ENCODE results near the gene LY6G5B.
A peak's percentile ranks its signal among the peaks of the same experiment; 100 is the strongest.

Gene LY6G5B

GRCh38 chr6:31665501-31666336 lies 4.1 kb upstream of the LY6G5B start, which contains the start of gene CSNK2B:
TSS of gene CSNK2B (plus strand) at chr6:31666080. CDS start at chr6:31666832, 752 bp downstream.
- H3K27me3 ChIP-seq (ENCODE audit: control insufficient read depth, insufficient read depth, low read length), result no peaks in the 10 kb centered on the region
- peak within 1 kb of the TSS; percentile 96 for H3K9ac ChIP-seq (ENCODE audit: low read depth, low read length)
- H3K4me3 ChIP-seq (ENCODE audit: low read depth, low read length), result peak within 1 kb of the TSS; percentile 98
- H3K27ac ChIP-seq (ENCODE audit: low read depth, low read length), result peak within 1 kb of the TSS; percentile 99
- H3K36me3 ChIP-seq (ENCODE audit: control insufficient read depth, insufficient read depth, low read length), result peaks cover 61% of the 10 kb centered on the region
- H3K9me3 ChIP-seq (ENCODE audit: control insufficient read depth, insufficient read depth, low read length), result no peaks in the 10 kb centered on the region
- H3K4me1 ChIP-seq (ENCODE audit: control insufficient read depth, insufficient read depth, low read length), result peaks cover 12% of the 10 kb centered on the region

DNA sequence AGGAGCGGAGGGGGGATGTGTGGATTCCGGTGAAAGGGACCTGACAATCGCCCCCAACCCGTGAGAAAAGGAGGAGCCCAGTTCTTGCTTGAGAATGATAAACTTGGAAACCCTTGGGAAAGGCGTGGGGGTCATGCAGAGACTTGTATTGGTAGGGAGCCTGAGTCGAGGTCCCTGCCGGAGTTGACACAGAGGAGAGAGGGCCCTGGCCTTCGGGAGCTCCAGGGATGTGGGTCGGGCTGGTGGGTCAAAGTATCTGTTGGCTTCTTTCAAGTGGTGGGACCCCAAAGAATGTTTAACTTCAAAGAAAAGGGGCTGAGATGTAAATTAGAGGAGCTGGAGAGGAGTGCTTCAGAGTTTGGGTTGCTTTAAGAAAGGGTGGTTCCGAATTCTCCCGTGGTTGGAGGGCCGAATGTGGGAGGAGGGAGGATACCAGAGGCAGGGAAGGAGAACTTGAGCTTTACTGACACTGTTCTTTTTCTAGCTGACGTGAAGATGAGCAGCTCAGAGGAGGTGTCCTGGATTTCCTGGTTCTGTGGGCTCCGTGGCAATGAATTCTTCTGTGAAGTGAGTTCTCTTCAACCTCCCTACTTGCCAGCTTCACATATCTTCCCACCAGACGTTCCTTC lies 3.3 kb upstream of the LY6G5B start:
- Histone ChIP-seq H3K9me3 (ENCODE audit: control insufficient read depth, insufficient read depth, low read length) (no peaks in the 10 kb centered on the region), H3K36me3 (ENCODE audit: control insufficient read depth, insufficient read depth, low read length) (peaks cover 68% of the 10 kb centered on the region), H3K4me1 (ENCODE audit: control insufficient read depth, insufficient read depth, low read length) (peaks cover 12% of the 10 kb centered on the region), H3K27ac (ENCODE audit: low read depth, low read length) (peak overlapping the region; percentile 84), H3K9ac (ENCODE audit: low read depth, low read length) (peak overlapping the region; percentile 61; the same call in 1 of the 2 replicates), H3K4me3 (ENCODE audit: low read depth, low read length) (peak overlapping the region; percentile 98), H3K27me3 (ENCODE audit: control insufficient read depth, insufficient read depth, low read length) (no peaks in the 10 kb centered on the region)

- Histone ChIP-seq H3K9ac (ENCODE audit: low read depth, low read length) (no peak overlapping the region), H3K27ac (ENCODE audit: low read depth, low read length) (no peak overlapping the region), H3K4me1 (ENCODE audit: control insufficient read depth, insufficient read depth, low read length) (0 out of 2 replicates have a peak, but pooled peaks cover 3% of the 10 kb centered on the region), H3K27me3 (ENCODE audit: control insufficient read depth, insufficient read depth, low read length) (peaks cover 7% of the 10 kb centered on the region), H3K9me3 (ENCODE audit: control insufficient read depth, insufficient read depth, low read length) (no peaks in the 10 kb centered on the region), H3K36me3 (ENCODE audit: control insufficient read depth, insufficient read depth, low read length) (peaks cover 18% of the 10 kb centered on the region), H3K4me3 (ENCODE audit: low read depth, low read length) (no peak overlapping the region)
Measured at GRCh38 chr6:31676322-31676903, 6.6 kb downstream of the LY6G5B start.

DNA sequence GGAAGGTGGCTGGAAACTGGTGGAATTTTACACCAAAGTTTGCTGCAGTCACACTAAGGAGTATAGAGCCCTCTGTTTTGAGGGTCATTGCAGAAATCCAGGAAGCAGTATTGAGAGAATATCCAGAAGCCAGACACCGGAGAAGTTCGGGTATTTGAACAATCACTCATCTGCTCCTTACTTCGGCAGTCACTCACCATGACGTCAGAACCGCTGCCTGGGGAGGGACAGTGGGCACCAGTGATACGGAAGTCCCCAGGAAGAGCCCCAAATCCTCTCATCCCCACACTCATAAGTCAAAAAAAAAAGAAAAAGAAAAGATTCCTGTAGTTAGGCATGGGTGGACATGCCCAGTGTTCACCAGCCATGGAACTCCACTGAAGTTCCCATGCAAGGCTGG lies 7.1 kb downstream of the LY6G5B start:
- Histone ChIP-seq H3K27me3 (ENCODE audit: control insufficient read depth, insufficient read depth, low read length) (peaks cover 11% of the 10 kb centered on the region), H3K4me1 (ENCODE audit: control insufficient read depth, insufficient read depth, low read length) (0 out of 2 replicates have a peak, but pooled peaks cover 3% of the 10 kb centered on the region), H3K27ac (ENCODE audit: low read depth, low read length) (no peak overlapping the region), H3K4me3 (ENCODE audit: low read depth, low read length) (no peak overlapping the region), H3K9ac (ENCODE audit: low read depth, low read length) (no peak overlapping the region), H3K9me3 (ENCODE audit: control insufficient read depth, insufficient read depth, low read length) (no peaks in the 10 kb centered on the region), H3K36me3 (ENCODE audit: control insufficient read depth, insufficient read depth, low read length) (peaks cover 13% of the 10 kb centered on the region)

DNA sequence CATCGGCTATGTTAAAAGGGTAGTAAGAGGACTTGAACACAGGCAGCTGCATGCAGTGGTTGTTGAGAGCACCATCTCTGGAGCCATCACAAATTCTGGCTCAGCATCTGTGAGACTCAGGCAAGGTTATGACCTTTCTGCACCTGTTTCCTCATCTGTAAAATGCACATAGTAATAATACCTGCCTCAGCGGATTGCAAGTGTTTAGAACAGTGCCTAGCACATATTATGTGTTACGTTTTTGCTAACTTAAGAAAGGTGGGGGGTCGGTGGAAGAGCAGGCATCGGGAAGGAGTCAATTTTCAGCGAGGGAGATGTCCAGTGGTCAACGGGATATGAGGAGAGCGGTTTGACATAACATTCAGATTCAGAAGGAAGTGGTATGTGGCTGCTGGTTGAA lies 8.2 kb downstream of the LY6G5B start:
- H3K27ac ChIP-seq (ENCODE audit: low read depth, low read length), result no peak overlapping the region
- no peaks in the 10 kb centered on the region for H3K9me3 ChIP-seq (ENCODE audit: control insufficient read depth, insufficient read depth, low read length)
- peaks cover 4% of the 10 kb centered on the region; the same call in 1 of the 2 replicates for H3K36me3 ChIP-seq (ENCODE audit: control insufficient read depth, insufficient read depth, low read length)
- 0 out of 2 replicates have a peak overlapping the region, but pooled peaks have one; percentile 23 for H3K9ac ChIP-seq (ENCODE audit: low read depth, low read length)
- peaks cover 17% of the 10 kb centered on the region for H3K27me3 ChIP-seq (ENCODE audit: control insufficient read depth, insufficient read depth, low read length)
- no peak overlapping the region for H3K4me3 ChIP-seq (ENCODE audit: low read depth, low read length)
- H3K4me1 ChIP-seq (ENCODE audit: control insufficient read depth, insufficient read depth, low read length), result 0 out of 2 replicates have a peak, but pooled peaks cover 3% of the 10 kb centered on the region

DNA sequence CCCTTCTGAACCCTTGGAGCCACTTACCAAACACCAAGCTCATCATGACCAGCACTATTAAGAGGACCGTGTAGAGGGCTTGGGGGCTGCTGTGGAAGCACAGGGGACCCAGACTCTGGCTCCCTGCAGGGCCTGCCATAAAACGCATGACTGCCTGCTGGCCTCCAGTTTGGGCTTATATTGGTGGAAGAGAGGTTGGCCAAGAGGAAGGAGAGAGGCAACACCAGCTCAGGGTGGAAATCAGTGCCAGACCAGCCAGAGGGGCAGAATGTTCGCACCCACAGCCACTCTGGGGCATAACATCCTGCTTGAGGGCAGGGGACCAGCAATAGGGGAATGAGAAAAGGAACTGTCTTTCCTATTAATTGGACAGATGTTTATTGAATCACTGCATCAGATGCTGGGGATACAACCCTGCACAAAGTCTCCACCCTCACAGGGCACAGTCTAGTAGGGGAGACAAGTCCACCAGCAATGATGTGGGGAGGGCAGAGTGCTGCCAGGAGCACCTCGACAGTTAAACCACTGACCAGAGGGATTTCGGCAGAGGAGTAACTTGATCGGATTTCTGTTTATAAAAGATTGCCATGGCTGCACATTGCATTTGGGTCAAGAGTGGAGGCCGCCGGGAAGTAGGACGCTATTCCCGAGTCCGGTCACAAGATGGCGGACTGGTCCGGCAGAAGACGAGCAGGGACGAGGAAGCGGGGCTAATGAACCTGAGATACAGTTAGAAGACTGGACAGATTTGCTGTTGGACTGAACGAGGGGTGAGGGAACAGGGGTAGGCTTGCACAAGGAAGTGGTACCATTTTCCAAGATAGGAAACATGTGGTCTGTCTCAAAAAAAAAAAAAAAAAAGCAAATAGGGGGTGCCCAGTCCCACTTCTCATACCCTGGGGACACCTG lies 10.7 kb downstream of the LY6G5B start, which contains the start of gene LY6G5C:
Gene LY6G5C (minus strand): TSS at position 842 of the 909 bp plus-strand sequence. CDS start 694 bp downstream, at position 148.
- Histone ChIP-seq H3K4me3 (ENCODE audit: low read depth, low read length) (peak within 1 kb of the TSS; percentile 51), H3K27me3 (ENCODE audit: control insufficient read depth, insufficient read depth, low read length) (peaks cover 17% of the 10 kb centered on the region), H3K9ac (ENCODE audit: low read depth, low read length) (no peak within 1 kb of the TSS), H3K27ac (ENCODE audit: low read depth, low read length) (no peak within 1 kb of the TSS), H3K9me3 (ENCODE audit: control insufficient read depth, insufficient read depth, low read length) (no peaks in the 10 kb centered on the region), H3K4me1 (ENCODE audit: control insufficient read depth, insufficient read depth, low read length) (peaks cover 6% of the 10 kb centered on the region; the same call in 1 of the 2 replicates), H3K36me3 (ENCODE audit: control insufficient read depth, insufficient read depth, low read length) (no peaks in the 10 kb centered on the region; the same call in 1 of the 2 replicates)

GRCh38 chr6:31681135-31681671 lies 11.4 kb downstream of the LY6G5B start:
- H3K27me3 ChIP-seq (ENCODE audit: control insufficient read depth, insufficient read depth, low read length), result peaks cover 17% of the 10 kb centered on the region
- no peak overlapping the region for H3K9ac ChIP-seq (ENCODE audit: low read depth, low read length)
- peak overlapping the region; percentile 51 for H3K4me3 ChIP-seq (ENCODE audit: low read depth, low read length)
- no peak overlapping the region for H3K27ac ChIP-seq (ENCODE audit: low read depth, low read length)
- no peaks in the 10 kb centered on the region for H3K9me3 ChIP-seq (ENCODE audit: control insufficient read depth, insufficient read depth, low read length)
- H3K36me3 ChIP-seq (ENCODE audit: control insufficient read depth, insufficient read depth, low read length), result peaks cover 5% of the 10 kb centered on the region; the same call in 1 of the 2 replicates
- peaks cover 6% of the 10 kb centered on the region; the same call in 1 of the 2 replicates for H3K4me1 ChIP-seq (ENCODE audit: control insufficient read depth, insufficient read depth, low read length)

DNA sequence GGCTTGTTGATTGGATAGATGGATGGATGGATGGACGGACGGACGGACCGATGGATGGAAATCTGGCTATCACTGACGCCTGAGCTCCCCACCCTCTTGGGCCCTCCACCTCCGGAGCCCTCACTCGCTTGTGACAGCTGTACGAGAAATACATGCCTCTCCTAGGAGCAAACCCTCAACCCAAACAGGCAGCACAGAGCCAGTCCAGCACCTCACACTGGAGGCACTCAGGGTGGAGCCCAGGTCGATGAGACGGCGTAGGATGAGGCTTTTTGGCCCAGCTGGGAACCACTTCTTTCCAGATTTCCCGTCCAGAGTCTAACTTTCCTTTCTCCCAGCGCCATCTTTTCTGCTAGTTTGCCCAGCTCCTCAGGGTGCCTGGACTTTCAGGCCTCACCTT lies 13.8 kb downstream of the LY6G5B start:
- no peak overlapping the region for H3K27ac ChIP-seq (ENCODE audit: low read depth, low read length)
- peaks cover 17% of the 10 kb centered on the region for H3K27me3 ChIP-seq (ENCODE audit: control insufficient read depth, insufficient read depth, low read length)
- peak overlapping the region; percentile 60 for H3K4me3 ChIP-seq (ENCODE audit: low read depth, low read length)
- no peaks in the 10 kb centered on the region for H3K9me3 ChIP-seq (ENCODE audit: control insufficient read depth, insufficient read depth, low read length)
- peaks cover 29% of the 10 kb centered on the region for H3K36me3 ChIP-seq (ENCODE audit: control insufficient read depth, insufficient read depth, low read length)
- H3K9ac ChIP-seq (ENCODE audit: low read depth, low read length), result no peak overlapping the region
- H3K4me1 ChIP-seq (ENCODE audit: control insufficient read depth, insufficient read depth, low read length), result peaks cover 10% of the 10 kb centered on the region; the same call in 1 of the 2 replicates

DNA sequence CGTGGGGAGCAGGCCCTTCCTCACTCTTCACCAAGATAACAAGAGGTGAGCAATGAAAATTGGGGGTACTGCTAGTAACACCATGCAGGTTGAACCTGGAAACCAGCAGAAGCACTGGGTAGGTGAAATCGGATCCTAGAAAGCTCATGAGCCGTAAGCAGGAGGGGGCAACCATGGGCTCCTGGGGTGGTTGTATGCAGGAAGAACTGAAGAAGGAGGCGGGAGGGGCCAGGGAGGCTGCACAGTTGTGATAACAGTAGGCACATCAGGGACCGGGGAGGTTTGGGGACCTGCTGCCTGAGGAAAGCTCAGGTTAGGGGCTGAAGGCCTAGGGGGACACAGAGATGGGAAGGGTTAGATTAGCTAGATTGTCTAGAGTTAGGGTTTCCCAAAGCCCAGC lies 16.7 kb downstream of the LY6G5B start:
- Histone ChIP-seq H3K36me3 (ENCODE audit: control insufficient read depth, insufficient read depth, low read length) (peaks cover 58% of the 10 kb centered on the region), H3K4me1 (ENCODE audit: control insufficient read depth, insufficient read depth, low read length) (peaks cover 7% of the 10 kb centered on the region; the same call in 1 of the 2 replicates), H3K4me3 (ENCODE audit: low read depth, low read length) (no peak overlapping the region), H3K9ac (ENCODE audit: low read depth, low read length) (no peak overlapping the region), H3K27ac (ENCODE audit: low read depth, low read length) (no peak overlapping the region), H3K9me3 (ENCODE audit: control insufficient read depth, insufficient read depth, low read length) (no peaks in the 10 kb centered on the region), H3K27me3 (ENCODE audit: control insufficient read depth, insufficient read depth, low read length) (peaks cover 9% of the 10 kb centered on the region)

- no peaks in the 10 kb centered on the region for H3K9me3 ChIP-seq (ENCODE audit: control insufficient read depth, insufficient read depth, low read length)
- H3K27ac ChIP-seq (ENCODE audit: low read depth, low read length), result no peak overlapping the region
- H3K4me3 ChIP-seq (ENCODE audit: low read depth, low read length), result no peak overlapping the region
- H3K4me1 ChIP-seq (ENCODE audit: control insufficient read depth, insufficient read depth, low read length), result peaks cover 7% of the 10 kb centered on the region; the same call in 1 of the 2 replicates
- peaks cover 64% of the 10 kb centered on the region for H3K36me3 ChIP-seq (ENCODE audit: control insufficient read depth, insufficient read depth, low read length)
- no peak overlapping the region for H3K9ac ChIP-seq (ENCODE audit: low read depth, low read length)
- peaks cover under 1% of the 10 kb centered on the region for H3K27me3 ChIP-seq (ENCODE audit: control insufficient read depth, insufficient read depth, low read length)
Measured at GRCh38 chr6:31687321-31687720, 17.5 kb downstream of the LY6G5B start.

Data from HUES48 (cell line).